GM21576 (cell line): ENCODE data around the gene XG.
"Not testable (repeated sequence)": the region's sequence is repeated elsewhere in the genome, so short reads cannot be mapped to it uniquely, and the experiment has no call there.

Source experiments
- ATAC-seq: cut with Tn5 transposase; IDR thresholded peaks from one replicate; pipeline ENCODE4 v1.9.1; 2021; ENCODE audit warnings: mild to moderate bottlenecking, moderate library complexity; ENCODE audit not compliant: unreplicated experiment

The XG gene

GRCh38 chrX:2774776-2775175 is 22.9 kb downstream of the XG start:
- no peak for ATAC-seq

- not testable (repeated sequence) for ATAC-seq
These were observed 28.8 kb downstream of the XG start for GRCh38 chrX:2780472-2781225.

GRCh38 chrX:2781226-2781571 is 29.4 kb downstream of the XG start:
- ATAC-seq: no peak

GRCh38 chrX:2781698-2782097 is 29.9 kb downstream of the XG start:
- ATAC-seq: no peak

GRCh38 chrX:2782171-2782570 is 30.3 kb downstream of the XG start:
- no peak for ATAC-seq

GRCh38 chrX:2782778-2783177 is 30.9 kb downstream of the XG start:
- ATAC-seq: no peak

- no peak for ATAC-seq
These were observed 32.2 kb downstream of the XG start for GRCh38 chrX:2784026-2784425.

GRCh38 chrX:2785538-2785937 is 33.7 kb downstream of the XG start:
- no peak for ATAC-seq

- ATAC-seq: no peak
These were observed 37.1 kb downstream of the XG start for GRCh38 chrX:2788980-2789379.

- ATAC-seq: no peak
These were observed 37.7 kb downstream of the XG start for GRCh38 chrX:2789569-2789968.

- ATAC-seq: no peak
These were observed 41.9 kb downstream of the XG start for GRCh38 chrX:2793752-2794151.

GRCh38 chrX:2794336-2794735 is 42.5 kb downstream of the XG start:
- no peak for ATAC-seq

- not testable (repeated sequence) for ATAC-seq
These were observed 45.0 kb downstream of the XG start for GRCh38 chrX:2796808-2797207.

GRCh38 chrX:2799369-2799768 is 47.5 kb downstream of the XG start:
- ATAC-seq: no peak

GRCh38 chrX:2799980-2800379 is 48.1 kb downstream of the XG start:
- not testable (repeated sequence) for ATAC-seq

GRCh38 chrX:2801223-2801622 is 49.4 kb downstream of the XG start:
- ATAC-seq: no peak

GRCh38 chrX:2802376-2803090 is 50.7 kb downstream of the XG start:
- not testable (repeated sequence) for ATAC-seq

- not testable (repeated sequence) for ATAC-seq
These were observed 51.6 kb downstream of the XG start for GRCh38 chrX:2803486-2803885.

GRCh38 chrX:2804106-2804843 is 52.4 kb downstream of the XG start:
- ATAC-seq: not testable (repeated sequence)

GRCh38 chrX:2804858-2805257 is 53.0 kb downstream of the XG start:
- not testable (repeated sequence) for ATAC-seq

GRCh38 chrX:2811271-2811670 is 59.4 kb downstream of the XG start:
- no peak for ATAC-seq
